Astrocyte (in vitro differentiated cells and primary cell): ENCODE data around the gene ST6GALNAC3. TPM values are rescaled to one million over a fixed set of nuclear protein-coding genes. Genes with fewer than 3 reads are reported as not detected.

Source experiments
- DNase-seq: peaks from one replicate; pipeline ENCODE4 v3.0.0-alpha.2; 2010; ENCODE audit warnings: low read depth
- FAIRE-seq: peaks from 2 replicates; lab custom pipeline; 2011; peaks lifted over from hg19 to GRCh38; lab: Jason Lieb, UNC
- H2AFZ ChIP-seq: 2 replicates; pipeline ENCODE4 v1.6.0; 2012; ENCODE audit warnings: low read depth, low read length, inconsistent platforms
- H3K27ac ChIP-seq: 2 replicates; pipeline ENCODE4 v1.5.1; 2011; ENCODE audit warnings: low read depth, low read length, inconsistent platforms
- H3K27me3 ChIP-seq: 2 replicates; pipeline ENCODE4 v1.6.0; 2011; ENCODE audit warnings: low read length, inconsistent platforms; ENCODE audit not compliant: insufficient read depth
- H3K36me3 ChIP-seq: 2 replicates; pipeline ENCODE4 v1.5.1; 2011; ENCODE audit warnings: low read length, inconsistent platforms; ENCODE audit not compliant: insufficient read depth
- H3K4me1 ChIP-seq: 2 replicates; pipeline ENCODE4 v1.5.1; 2011; ENCODE audit warnings: low read length, inconsistent platforms; ENCODE audit not compliant: insufficient read depth
- H3K4me2 ChIP-seq: 2 replicates; pipeline ENCODE4 v1.6.0; 2012; ENCODE audit warnings: low read length, inconsistent platforms
- H3K4me3 ChIP-seq: 2 replicates; pipeline ENCODE4 v1.5.1; 2011; ENCODE audit warnings: low read depth, mild to moderate bottlenecking, low read length, inconsistent platforms; ENCODE audit not compliant: insufficient read depth
- H3K79me2 ChIP-seq: 2 replicates; pipeline ENCODE4 v1.6.0; 2012; ENCODE audit warnings: mild to moderate bottlenecking, low read length, inconsistent platforms; ENCODE audit not compliant: insufficient read depth
- H3K9ac ChIP-seq: 2 replicates; pipeline ENCODE4 v1.6.0; 2012; ENCODE audit warnings: mild to moderate bottlenecking, low read length, inconsistent platforms
- H3K9me3 ChIP-seq: 2 replicates; pipeline ENCODE4 v1.5.1; 2012; ENCODE audit warnings: low read depth, mild to moderate bottlenecking, low read length, inconsistent platforms; ENCODE audit not compliant: insufficient read depth
- H4K20me1 ChIP-seq: 2 replicates; pipeline ENCODE4 v1.6.0; 2012; ENCODE audit warnings: low read length, inconsistent platforms; ENCODE audit not compliant: insufficient read depth
- H3K27ac Mint-ChIP-seq: one replicate; pipeline ENCODE4 v1.8.0; 2021; ENCODE audit warnings: mild to moderate bottlenecking, mixed read lengths; ENCODE audit not compliant: unreplicated experiment
- H3K27me3 Mint-ChIP-seq: one replicate; pipeline ENCODE4 v1.8.0; 2021; ENCODE audit warnings: low read depth, mixed read lengths; ENCODE audit not compliant: unreplicated experiment
- H3K36me3 Mint-ChIP-seq: one replicate; pipeline ENCODE4 v1.8.0; 2021; ENCODE audit warnings: low read depth, mixed read lengths; ENCODE audit not compliant: unreplicated experiment
- H3K4me1 Mint-ChIP-seq: one replicate; pipeline ENCODE4 v1.8.0; 2021; ENCODE audit warnings: low read depth, mixed read lengths; ENCODE audit not compliant: unreplicated experiment
- H3K4me3 Mint-ChIP-seq: one replicate; pipeline ENCODE4 v1.8.0; 2021; ENCODE audit warnings: mild to moderate bottlenecking, moderate library complexity, mixed read lengths; ENCODE audit not compliant: unreplicated experiment
- H3K9me3 Mint-ChIP-seq: one replicate; pipeline ENCODE4 v1.8.0; 2021; ENCODE audit warnings: mild to moderate bottlenecking, mixed read lengths; ENCODE audit not compliant: unreplicated experiment
- EZH2 ChIP-seq: IDR thresholded peaks from 2 replicates; pipeline ENCODE4 v1.6.1; 2012; ENCODE audit warnings: mild to moderate bottlenecking, low read length, inconsistent platforms; ENCODE audit not compliant: insufficient read depth
- total RNA-seq: library from RNA; stranded (reverse); gene quantifications from 2 replicates; pipeline ENCODE4 v1.2.1, GENCODE V29; 2021
- TF ChIP-seq, protein P1 (sequence below): IDR thresholded peaks from 2 replicates; pipeline ENCODE4 v1.5.1; 2011; ENCODE audit warnings: low read depth, mild to moderate bottlenecking, inconsistent platforms, low read length, moderate library complexity; ENCODE audit not compliant: insufficient read depth

The ST6GALNAC3 gene
- total RNA-seq, 1 donor from 2014 or later = 3.2 TPM

DNA sequence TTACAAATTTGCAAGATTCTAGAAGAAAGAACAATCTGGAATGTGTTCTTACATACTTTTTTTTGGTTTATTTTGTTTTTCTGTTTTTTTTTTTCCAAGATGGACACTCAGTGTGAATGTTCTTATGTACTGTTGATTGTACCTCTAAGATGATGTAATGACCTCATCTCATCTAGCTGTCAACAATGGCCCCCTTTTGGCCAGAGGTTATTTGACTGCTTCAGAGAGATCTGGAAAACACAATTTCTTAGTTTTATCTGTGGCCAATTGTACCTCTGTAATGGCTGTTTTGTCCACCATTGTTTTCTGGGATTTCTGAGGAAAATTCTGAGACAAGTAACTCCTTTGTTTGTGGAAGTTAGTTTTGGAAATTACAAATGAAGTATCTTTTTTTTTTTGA is 38.9 kb downstream of the ST6GALNAC3 start:
- H3K27ac ChIP-seq = no peak overlapping the region
- peaks cover 3% of the 10 kb centered on the region for H3K27me3 Mint-ChIP-seq
- no peaks in the 10 kb centered on the region for H3K36me3 ChIP-seq
- no peak overlapping the region for H3K4me3 ChIP-seq
- no peaks in the 10 kb centered on the region for H3K79me2 ChIP-seq
- H3K27ac Mint-ChIP-seq = no peak overlapping the region
- peaks cover 4% of the 10 kb centered on the region for H3K4me1 Mint-ChIP-seq
- H3K9me3 Mint-ChIP-seq = no peaks in the 10 kb centered on the region
- H3K9me3 ChIP-seq = no peaks in the 10 kb centered on the region
- no peaks in the 10 kb centered on the region for H4K20me1 ChIP-seq
- H3K27me3 ChIP-seq = no peaks in the 10 kb centered on the region
- no peak overlapping the region for H3K4me2 ChIP-seq
- H2AFZ ChIP-seq = no peak overlapping the region
- TF ChIP-seq, protein P1, sequence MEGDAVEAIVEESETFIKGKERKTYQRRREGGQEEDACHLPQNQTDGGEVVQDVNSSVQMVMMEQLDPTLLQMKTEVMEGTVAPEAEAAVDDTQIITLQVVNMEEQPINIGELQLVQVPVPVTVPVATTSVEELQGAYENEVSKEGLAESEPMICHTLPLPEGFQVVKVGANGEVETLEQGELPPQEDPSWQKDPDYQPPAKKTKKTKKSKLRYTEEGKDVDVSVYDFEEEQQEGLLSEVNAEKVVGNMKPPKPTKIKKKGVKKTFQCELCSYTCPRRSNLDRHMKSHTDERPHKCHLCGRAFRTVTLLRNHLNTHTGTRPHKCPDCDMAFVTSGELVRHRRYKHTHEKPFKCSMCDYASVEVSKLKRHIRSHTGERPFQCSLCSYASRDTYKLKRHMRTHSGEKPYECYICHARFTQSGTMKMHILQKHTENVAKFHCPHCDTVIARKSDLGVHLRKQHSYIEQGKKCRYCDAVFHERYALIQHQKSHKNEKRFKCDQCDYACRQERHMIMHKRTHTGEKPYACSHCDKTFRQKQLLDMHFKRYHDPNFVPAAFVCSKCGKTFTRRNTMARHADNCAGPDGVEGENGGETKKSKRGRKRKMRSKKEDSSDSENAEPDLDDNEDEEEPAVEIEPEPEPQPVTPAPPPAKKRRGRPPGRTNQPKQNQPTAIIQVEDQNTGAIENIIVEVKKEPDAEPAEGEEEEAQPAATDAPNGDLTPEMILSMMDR = no peak
- TF ChIP-seq EZH2 = no peak
- FAIRE-seq (no peak), DNase-seq (no peak)
- H3K4me1 ChIP-seq = no peaks in the 10 kb centered on the region
- no peak overlapping the region for H3K4me3 Mint-ChIP-seq
- no peaks in the 10 kb centered on the region for H3K36me3 Mint-ChIP-seq
- no peak overlapping the region for H3K9ac ChIP-seq

DNA sequence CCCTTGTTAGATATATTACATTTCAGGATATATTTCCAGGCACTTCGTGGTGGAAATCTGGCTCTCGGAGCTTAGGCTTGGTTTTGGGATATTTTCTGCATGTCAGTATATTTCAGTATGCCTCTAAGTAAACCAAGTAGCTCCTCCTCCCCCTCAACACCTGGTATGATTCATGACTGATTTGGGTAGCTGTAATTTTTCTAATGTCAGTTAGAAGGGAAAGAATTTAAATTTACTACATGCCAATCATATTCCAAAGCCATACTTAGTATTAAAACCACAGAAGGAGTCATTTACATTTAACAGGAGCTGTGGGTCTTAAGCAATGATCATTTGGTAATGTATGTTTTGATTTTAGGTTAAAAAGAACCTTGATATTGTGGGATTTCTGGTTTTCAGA is 40.6 kb downstream of the ST6GALNAC3 start:
- Histone ChIP-seq H3K9me3 (no peaks in the 10 kb centered on the region), H3K4me1 (no peaks in the 10 kb centered on the region), H4K20me1 (no peaks in the 10 kb centered on the region), H2AFZ (no peak overlapping the region), H3K9ac (no peak overlapping the region), H3K27me3 (no peaks in the 10 kb centered on the region), H3K27ac (no peak overlapping the region), H3K36me3 (no peaks in the 10 kb centered on the region), H3K4me3 (no peak overlapping the region), H3K79me2 (no peaks in the 10 kb centered on the region), H3K4me2 (no peak overlapping the region)
- Mint-ChIP-seq H3K4me3 (no peak overlapping the region), H3K36me3 (no peaks in the 10 kb centered on the region), H3K9me3 (no peaks in the 10 kb centered on the region), H3K27ac (no peak overlapping the region), H3K4me1 (peaks cover 4% of the 10 kb centered on the region), H3K27me3 (no peaks in the 10 kb centered on the region)
- DNase-seq (no peak), FAIRE-seq (no peak)
- TF ChIP-seq EZH2 = no peak
- TF ChIP-seq, protein P1 = no peak

DNA sequence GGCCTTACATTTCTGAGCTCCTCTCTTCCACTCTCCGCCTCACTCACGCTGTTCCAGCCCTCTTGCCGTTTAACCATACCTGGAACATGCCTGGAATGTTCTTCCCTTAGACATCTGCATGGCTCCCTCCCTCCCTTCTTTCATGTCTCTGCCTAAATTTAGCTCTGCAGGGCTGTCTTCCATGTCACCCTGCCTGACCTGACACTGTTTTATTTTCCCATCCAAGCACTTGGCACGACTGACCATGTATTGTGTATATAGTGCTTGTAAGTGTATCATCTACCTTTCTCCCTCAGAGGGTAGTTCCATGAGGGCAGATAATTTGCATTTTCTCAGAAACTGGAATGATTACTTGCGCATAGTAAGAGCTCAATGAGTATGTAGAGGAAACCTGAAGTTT is 47.3 kb downstream of the ST6GALNAC3 start:
- no peaks in the 10 kb centered on the region for H3K9me3 ChIP-seq
- Mint-ChIP-seq H3K9me3 (no peaks in the 10 kb centered on the region), H3K36me3 (no peaks in the 10 kb centered on the region), H3K27ac (peak overlapping the region; percentile 21), H3K4me3 (no peak overlapping the region), H3K27me3 (no peaks in the 10 kb centered on the region), H3K4me1 (peaks cover 10% of the 10 kb centered on the region)
- DNase-seq = no peak
- H3K4me1 ChIP-seq = no peaks in the 10 kb centered on the region
- no peaks in the 10 kb centered on the region for H3K79me2 ChIP-seq
- TF ChIP-seq EZH2 = no peak
- TF ChIP-seq, protein P1 = no peak
- H3K9ac ChIP-seq = no peak overlapping the region
- FAIRE-seq = no peak
- H3K36me3 ChIP-seq = no peaks in the 10 kb centered on the region
- H3K4me2 ChIP-seq = no peak overlapping the region
- no peaks in the 10 kb centered on the region for H3K27me3 ChIP-seq
- no peak overlapping the region for H3K27ac ChIP-seq
- H3K4me3 ChIP-seq = no peak overlapping the region
- no peaks in the 10 kb centered on the region for H4K20me1 ChIP-seq
- no peak overlapping the region for H2AFZ ChIP-seq
